Measurements from ENCODE around the gene JPH3.

- TF ChIP-seq GATA2 (IDR thresholded peaks at IDR 0.05; ENCODE audit: low read depth, low read length) (no peak), GATA3 (IDR thresholded peaks at IDR 0.05; ENCODE audit: low read depth, low read length) (no peak)
These were observed 19.9 kb upstream of the JPH3 start for GRCh38 chr16:87582216-87582965.

All from SH-SY5Y (cell line).